Pancreas (tissue), 10 donors: Measurements from ENCODE around the gene LATS2. TPM values are rescaled to one million over a fixed set of nuclear protein-coding genes. Genes with fewer than 3 reads are reported as not detected.
"Not testable (repeated sequence)": the region's sequence is repeated elsewhere in the genome, so short reads cannot be mapped to it uniquely, and the experiment has no call there.

ENCODE experiments used
- ATAC-seq, 4 donors: fragments of 200-7000 bp; cut with Tn5 transposase; one replicate each; pipeline versions ENCODE4 v1.8.0 to v1.9.1; 2020; ENCODE audit warnings: mild to moderate bottlenecking in 4 of 4, moderate library complexity in 4 of 4
- DNase-seq, 6 donors: peaks; one replicate each; pipeline ENCODE4 v3.0.0-alpha.2; 2020
- FAIRE-seq: peaks from 2 replicates; lab custom pipeline; 2012; peaks lifted over from hg19 to GRCh38; lab: Jason Lieb, UNC
- H3K27ac ChIP-seq, 4 donors: fragments of 200-600 bp; sonication (generic); 1 replicate in 3 of 4; 2 replicates in 1 of 4; pipeline versions ENCODE4 v1.5.0 to v1.8.0; 2020
- H3K27me3 ChIP-seq, 4 donors: fragments of 200-600 bp; one replicate each; pipeline ENCODE4 v1.8.0; 2021
- H3K36me3 ChIP-seq, 3 donors: fragments of 200-600 bp; sonication (generic) in 1 of 3; one replicate each; pipeline versions ENCODE4 v1.5.0 to v1.8.0; 2020 to 2021
- H3K4me1 ChIP-seq, 3 donors: fragments of 200-600 bp; one replicate each; pipeline ENCODE4 v1.8.0; 2021
- H3K4me3 ChIP-seq, 4 donors: fragments of 200-600 bp; sonication (generic) in 2 of 4; one replicate each; pipeline versions ENCODE4 v1.5.0 to v1.8.0; 2020 to 2021
- H3K9me3 ChIP-seq, 4 donors: fragments of 200-600 bp; one replicate each; pipeline ENCODE4 v1.8.0; 2021
- CTCF ChIP-seq, 4 donors: fragments of 200-600 bp; sonication (generic) in 3 of 4; IDR thresholded peaks; one replicate each; pipeline versions ENCODE4 v1.5.0 to v1.8.0; 2021; ENCODE audit warnings: antibody characterized with exemption in 4 of 4
- WGBS, 2 donors: extraction: QIAGEN DNeasy Blood & Tissue Kit; methylation state at CpG; one replicate each; pipeline ENCODE4 v1.1.7; 2013; 5-methylcytosine and 5-hydroxymethylcytosine counted together
- intact Hi-C, 3 donors: fragments of 100-400 bp; cut with DNase I; formaldehyde crosslinking; loops; one replicate each; pipeline versions ENCODE4 v1.11.1 to v1.14.2; 2022
- polyA plus RNA-seq, 2 donors: library from polyadenylated mRNA; stranded (reverse); fragments of 200-250 nt; gene quantifications; one replicate each; pipeline ENCODE4 v1.2.3, GENCODE V29; 2013
- total RNA-seq, 6 donors: library from RNA; stranded (reverse); fragmentation: NEBNext Ultra II Directional in 4 of 6; extraction: Animal tissue kit (Norgen Biotek cat#: 25700) in 4 of 6; gene quantifications; one replicate each; pipeline versions ENCODE4 v1.2.1 to v1.2.4, GENCODE V29; 2021 to 2023
- donor health status: healthy with polysubstance abuse.
- donor health status: DM: no; HTN: no; CAD: no; lungs with moderate emphysema.
- donor health status: DM: no; HTN: no; CAD: no.
- donor health status: control.
- donor health status: control.
- donor health status: Bipolar disorder and iron deficiency.
- donor health status: DM: yes; HTN: yes; CAD: no.
- donor health status: DM: no; HTN: no; CAD: no.
- donor health status: DM: no; HTN: no; CAD: no.
- donor health status: DM: yes; HTN: yes; CAD: no.

Gene LATS2
- total and polyA plus RNA-seq, 8 donors = 3.8 to 12.5 (median 7.1) TPM

GRCh38 chr13:20955496-20955895, 105.9 kb downstream of the LATS2 start:
- no peak for TF ChIP-seq CTCF (IDR thresholded peaks at IDR 0.05)
- Histone ChIP-seq H3K4me1 (no peaks in the 10 kb centered on the region), H3K36me3 (no peaks in the 10 kb centered on the region), H3K27ac (no peak overlapping the region), H3K9me3 (no peaks in the 10 kb centered on the region), H3K4me3 (no peak overlapping the region), H3K27me3 (no peaks in the 10 kb centered on the region)
- WGBS, 2 donors = 73 to 85% methylated on average over 6 of the region's 6 CpGs
- no peak for FAIRE-seq
- intact Hi-C loops = no loop called here
- no peak for ATAC-seq
- DNase-seq = no peak

- no peak for FAIRE-seq
- no peak for TF ChIP-seq CTCF (IDR thresholded peaks at IDR 0.05)
- WGBS, 2 donors = 20 to 36% methylated on average over 16 of the region's 16 CpGs
- Histone ChIP-seq H3K27ac (no peak overlapping the region), H3K9me3 (no peaks in the 10 kb centered on the region), H3K36me3 (no peaks in the 10 kb centered on the region), H3K27me3 (no peaks in the 10 kb centered on the region), H3K4me1 (no peaks in the 10 kb centered on the region), H3K4me3 (no peak overlapping the region)
- DNase-seq = no peak
- peak in 1 of 4 donors; percentile 33 for ATAC-seq
- intact Hi-C loops = no loop called here
Observed at GRCh38 chr13:20953245-20953931, 108.0 kb downstream of the LATS2 start.

GRCh38 chr13:20952838-20953237, 108.5 kb downstream of the LATS2 start:
- WGBS, 2 donors = 53 to 68% methylated on average over 16 of the region's 16 CpGs
- Histone ChIP-seq H3K4me1 (no peaks in the 10 kb centered on the region), H3K36me3 (no peaks in the 10 kb centered on the region), H3K27me3 (no peaks in the 10 kb centered on the region), H3K9me3 (no peaks in the 10 kb centered on the region), H3K27ac (no peak overlapping the region), H3K4me3 (no peak overlapping the region)
- intact Hi-C loops = no loop called here
- TF ChIP-seq CTCF (IDR thresholded peaks at IDR 0.05) = no peak
- FAIRE-seq (no peak), ATAC-seq (no peak), DNase-seq (no peak)

GRCh38 chr13:20948001-20948400, 113.4 kb downstream of the LATS2 start:
- 39 to 44% methylated on average over 3 of the region's 3 CpGs for WGBS, 2 donors
- H3K27ac ChIP-seq, H3K9me3 ChIP-seq, H3K4me3 ChIP-seq, ATAC-seq, intact Hi-C loops, DNase-seq, H3K36me3 ChIP-seq, H3K4me1 ChIP-seq, FAIRE-seq, H3K27me3 ChIP-seq: not testable (repeated sequence)

- DNase-seq = peak in 1 of 6 donors; percentile 57
- intact Hi-C loops = no loop called here
- Histone ChIP-seq H3K36me3 (no peaks in the 10 kb centered on the region), H3K4me1 (peaks cover 0 to 3% (median 0%) of the 10 kb centered on the region in 3 donors), H3K27me3 (no peaks in the 10 kb centered on the region), H3K27ac (no peak overlapping the region), H3K9me3 (no peaks in the 10 kb centered on the region), H3K4me3 (no peak overlapping the region)
- WGBS, 2 donors = 20 to 27% methylated on average over 29 of the region's 29 CpGs
- TF ChIP-seq CTCF (IDR thresholded peaks at IDR 0.05) = no peak
- FAIRE-seq = no peak
- peak in 2 of 4 donors; percentile 4 to 16 for ATAC-seq
Observed at GRCh38 chr13:20945952-20946383, 115.4 kb downstream of the LATS2 start.
